Central memory CD8-positive, alpha-beta T cell (primary cell): Measurements from ENCODE around the gene WDR6.

Source experiments
- ATAC-seq: fragments of 150-1000 bp; cut with Tn5 transposase; replicated peaks from 2 replicates; pipeline ENCODE4 v1.10.0; 2022; ENCODE audit warnings: mild to moderate bottlenecking, moderate FRiP score, moderate number of reproducible peaks; ENCODE audit not compliant: poor library complexity, severe bottlenecking; ENCODE audit errors: extremely low read depth
- DNase-seq, 2 donors: peaks; one replicate each; pipeline ENCODE4 v3.0.0; 2021; ENCODE audit warnings: low spot score in 2 of 2
- H3K27ac Mint-ChIP-seq: one replicate; pipeline ENCODE4 v1.8.0; 2022; ENCODE audit warnings: low read depth, mild to moderate bottlenecking, moderate library complexity, mixed read lengths
- H3K27me3 Mint-ChIP-seq: one replicate; pipeline ENCODE4 v1.8.0; 2022; ENCODE audit warnings: mixed read lengths
- H3K36me3 Mint-ChIP-seq: one replicate; pipeline ENCODE4 v1.8.0; 2022; ENCODE audit warnings: mild to moderate bottlenecking, moderate library complexity, mixed read lengths; ENCODE audit not compliant: insufficient read depth
- H3K4me1 Mint-ChIP-seq: one replicate; pipeline ENCODE4 v1.8.0; 2022; ENCODE audit warnings: mixed read lengths
- H3K4me3 Mint-ChIP-seq: one replicate; pipeline ENCODE4 v1.8.0; 2022; ENCODE audit warnings: mild to moderate bottlenecking, moderate library complexity, mixed read lengths
- H3K9me3 Mint-ChIP-seq: one replicate; pipeline ENCODE4 v1.8.0; 2022; ENCODE audit warnings: mixed read lengths

WDR6 gene

DNA sequence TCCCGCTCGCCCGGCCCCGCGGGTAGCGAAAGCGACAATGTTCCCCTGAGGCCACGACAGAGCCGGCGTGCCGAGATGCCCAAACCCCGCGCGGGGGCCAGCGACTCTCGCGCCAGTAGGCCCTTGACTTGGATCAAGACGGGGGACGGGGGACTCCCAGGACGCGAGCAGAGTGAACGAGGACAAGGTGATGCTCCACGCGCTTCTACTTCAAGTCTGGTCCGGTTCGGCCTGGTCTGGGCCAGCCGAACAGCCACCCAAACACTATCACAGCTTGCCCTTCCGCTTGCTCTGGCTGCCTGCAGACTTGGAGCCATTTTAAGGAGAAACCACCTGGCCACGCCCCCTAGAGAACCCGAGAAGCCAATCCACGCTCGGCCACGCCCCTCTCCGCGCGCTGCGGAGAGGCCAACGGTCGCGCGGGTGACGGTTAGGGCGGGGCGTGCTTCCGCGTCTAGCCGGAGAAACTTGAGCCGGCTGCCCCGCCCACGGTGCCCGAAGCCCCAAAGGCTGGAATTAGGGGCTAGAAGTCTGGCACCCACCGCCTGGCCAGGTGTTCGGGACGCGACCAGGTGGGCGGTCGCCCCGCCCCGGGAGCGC, 14.1 kb downstream of the WDR6 start:
- peaks cover 35% of the 10 kb centered on the region for H3K4me1 Mint-ChIP-seq
- peak; percentile 95 to 97 for DNase-seq
- peak overlapping the region; percentile 96 for H3K27ac Mint-ChIP-seq
- H3K36me3 Mint-ChIP-seq = peaks cover 45% of the 10 kb centered on the region
- H3K4me3 Mint-ChIP-seq = peak overlapping the region; percentile 98
- ATAC-seq = peak; percentile 78
- no peaks in the 10 kb centered on the region for H3K9me3 Mint-ChIP-seq
- no peaks in the 10 kb centered on the region for H3K27me3 Mint-ChIP-seq

DNA sequence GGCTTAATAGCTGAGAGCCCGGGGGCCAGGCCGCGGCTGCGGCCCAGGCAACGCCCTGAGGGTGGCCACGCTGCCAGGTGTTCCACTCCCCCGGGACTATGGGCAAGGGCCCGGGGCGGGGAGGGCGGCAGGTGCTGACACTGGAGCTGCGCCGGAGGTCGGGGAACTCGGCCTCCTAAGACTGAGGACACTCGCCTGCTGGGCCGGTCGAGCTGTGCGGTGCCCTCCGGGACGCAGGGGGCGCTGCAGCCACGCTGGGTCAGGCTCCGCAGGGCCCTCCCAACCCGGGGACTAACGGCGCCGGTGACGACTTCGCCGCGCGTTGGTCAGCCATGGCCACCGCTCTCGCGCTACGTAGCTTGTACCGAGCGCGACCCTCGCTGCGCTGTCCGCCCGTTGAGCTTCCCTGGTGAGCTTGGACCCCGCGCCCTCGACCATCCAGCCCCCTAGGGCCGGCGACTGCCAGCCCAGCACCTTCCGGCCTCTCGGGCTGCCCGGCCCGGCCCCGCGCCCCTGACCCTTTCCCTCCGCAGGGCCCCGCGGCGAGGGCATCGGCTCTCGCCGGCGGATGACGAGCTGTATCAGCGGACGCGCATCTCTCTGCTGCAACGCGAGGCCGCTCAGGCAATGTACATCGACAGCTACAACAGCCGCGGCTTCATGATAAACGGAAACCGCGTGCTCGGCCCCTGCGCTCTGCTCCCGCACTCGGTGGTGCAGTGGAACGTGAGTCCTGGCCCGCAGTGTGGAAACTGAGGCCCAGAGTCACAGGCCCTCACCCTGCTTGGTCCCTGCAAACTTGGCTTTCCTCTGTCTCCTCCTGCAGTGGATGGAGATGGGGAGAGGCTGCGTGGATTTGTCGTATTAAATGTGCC, 14.9 kb downstream of the WDR6 start, which contains the start of gene NDUFAF3:
Gene NDUFAF3 (plus strand): TSS at position 309 of the 875 bp plus-strand sequence. CDS start 24 bp downstream, at position 333.
- Mint-ChIP-seq H3K27ac (peak within 1 kb of the TSS; percentile 96), H3K36me3 (peaks cover 40% of the 10 kb centered on the region), H3K9me3 (no peaks in the 10 kb centered on the region), H3K4me3 (peak within 1 kb of the TSS; percentile 98), H3K27me3 (no peaks in the 10 kb centered on the region), H3K4me1 (peaks cover 35% of the 10 kb centered on the region)
- ATAC-seq (peak; percentile 84), DNase-seq (peak; percentile 89 to 92)

- Mint-ChIP-seq H3K4me1 (peaks cover 35% of the 10 kb centered on the region), H3K27me3 (no peaks in the 10 kb centered on the region), H3K4me3 (peak overlapping the region; percentile 98), H3K27ac (peak overlapping the region; percentile 96), H3K36me3 (peaks cover 39% of the 10 kb centered on the region), H3K9me3 (no peaks in the 10 kb centered on the region)
- ATAC-seq (no peak), DNase-seq (no peak)
These were observed 15.5 kb downstream of the WDR6 start for GRCh38 chr3:49022688-49023171.

- H3K27me3 Mint-ChIP-seq = no peaks in the 10 kb centered on the region
- no peak overlapping the region for H3K27ac Mint-ChIP-seq
- no peak for ATAC-seq
- H3K4me1 Mint-ChIP-seq = peaks cover 39% of the 10 kb centered on the region
- H3K36me3 Mint-ChIP-seq = peaks cover 41% of the 10 kb centered on the region
- H3K9me3 Mint-ChIP-seq = no peaks in the 10 kb centered on the region
- H3K4me3 Mint-ChIP-seq = peak overlapping the region; percentile 98
- no peak for DNase-seq
These were observed 16.6 kb downstream of the WDR6 start for GRCh38 chr3:49023775-49024174.

GRCh38 chr3:49024449-49024848, 17.3 kb downstream of the WDR6 start:
- DNase-seq (no peak), ATAC-seq (no peak)
- Mint-ChIP-seq H3K9me3 (no peaks in the 10 kb centered on the region), H3K27me3 (no peaks in the 10 kb centered on the region), H3K36me3 (peaks cover 47% of the 10 kb centered on the region), H3K4me3 (no peak overlapping the region), H3K4me1 (peaks cover 44% of the 10 kb centered on the region), H3K27ac (no peak overlapping the region)

DNA sequence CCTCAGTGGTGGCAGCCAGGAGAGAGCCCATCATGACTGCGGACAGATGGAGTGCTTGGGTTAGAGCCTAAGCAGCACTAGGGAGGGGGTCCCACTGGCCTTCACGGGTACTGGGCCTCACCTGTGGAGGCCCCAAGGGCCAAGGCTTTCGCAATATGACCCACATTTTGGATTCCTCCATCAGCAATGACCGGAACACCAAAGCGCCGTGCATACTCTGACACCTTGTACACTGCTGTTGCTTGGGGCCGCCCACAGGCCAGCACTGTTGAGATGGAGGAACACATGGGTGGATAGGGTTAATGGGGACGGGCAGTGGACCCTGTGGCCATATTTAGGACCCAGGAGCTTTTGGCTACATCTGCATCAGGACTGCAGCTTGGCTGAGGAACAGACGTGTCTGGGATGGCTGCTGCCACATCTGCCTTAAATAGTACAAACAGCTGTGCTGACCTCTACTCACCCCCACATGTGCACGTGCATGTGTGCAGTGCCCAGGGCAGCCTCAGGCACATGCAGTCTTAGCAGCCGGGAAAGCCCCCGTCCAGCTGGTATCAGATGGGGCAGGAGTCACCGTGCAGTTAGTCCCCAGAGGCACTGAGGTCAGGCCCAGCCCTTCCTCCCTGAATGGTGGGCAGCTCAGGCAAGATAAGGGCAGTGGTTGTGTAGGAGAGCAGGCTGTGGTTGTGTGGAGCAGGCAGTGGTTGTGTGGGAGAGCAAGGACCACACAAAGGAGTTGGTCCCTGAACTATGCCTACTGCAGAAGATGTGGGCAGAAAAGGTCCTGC, 18.0 kb downstream of the WDR6 start:
- Mint-ChIP-seq H3K27ac (no peak overlapping the region), H3K27me3 (no peaks in the 10 kb centered on the region), H3K4me3 (no peak overlapping the region), H3K4me1 (peaks cover 44% of the 10 kb centered on the region), H3K9me3 (no peaks in the 10 kb centered on the region), H3K36me3 (peaks cover 50% of the 10 kb centered on the region)
- DNase-seq = no peak
- ATAC-seq = no peak

DNA sequence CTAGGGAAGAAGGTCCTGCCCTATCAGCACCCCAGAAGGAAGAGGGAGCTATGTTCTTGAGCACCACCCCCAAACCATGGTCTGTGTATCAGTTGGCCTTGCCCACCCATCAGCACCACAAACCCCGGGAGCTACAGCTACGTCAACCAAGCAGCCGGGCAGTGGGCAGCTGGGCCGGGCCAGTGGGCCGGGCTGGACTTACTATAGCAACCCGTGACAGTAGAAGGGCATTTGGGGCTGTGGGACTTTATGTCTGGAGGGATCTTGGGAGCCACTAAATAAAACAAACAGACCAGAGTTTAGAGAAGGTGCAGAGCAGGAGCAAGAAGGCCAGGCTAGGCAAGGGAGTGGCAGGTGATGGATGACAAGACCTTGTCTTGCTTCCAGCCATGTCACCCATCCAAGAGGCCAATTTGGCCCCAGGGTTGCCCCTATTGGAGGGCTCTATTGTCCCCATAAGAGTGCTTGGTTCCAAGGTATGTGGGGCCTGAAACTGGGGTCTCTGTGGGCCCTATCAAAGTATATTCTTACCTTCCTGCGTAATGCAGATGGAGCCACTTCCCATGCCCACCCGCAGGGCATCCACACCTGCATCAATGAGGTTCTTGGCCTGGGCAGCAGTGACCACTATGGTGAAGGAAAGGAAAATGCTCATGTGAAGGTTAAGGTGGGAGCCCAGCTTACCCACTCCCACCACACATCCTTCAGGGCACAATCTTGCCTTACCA, 18.8 kb downstream of the WDR6 start:
- DNase-seq = no peak
- Mint-ChIP-seq H3K4me3 (no peak overlapping the region), H3K9me3 (no peaks in the 10 kb centered on the region), H3K27ac (no peak overlapping the region), H3K36me3 (peaks cover 53% of the 10 kb centered on the region), H3K27me3 (no peaks in the 10 kb centered on the region), H3K4me1 (peaks cover 39% of the 10 kb centered on the region)
- ATAC-seq = no peak

DNA sequence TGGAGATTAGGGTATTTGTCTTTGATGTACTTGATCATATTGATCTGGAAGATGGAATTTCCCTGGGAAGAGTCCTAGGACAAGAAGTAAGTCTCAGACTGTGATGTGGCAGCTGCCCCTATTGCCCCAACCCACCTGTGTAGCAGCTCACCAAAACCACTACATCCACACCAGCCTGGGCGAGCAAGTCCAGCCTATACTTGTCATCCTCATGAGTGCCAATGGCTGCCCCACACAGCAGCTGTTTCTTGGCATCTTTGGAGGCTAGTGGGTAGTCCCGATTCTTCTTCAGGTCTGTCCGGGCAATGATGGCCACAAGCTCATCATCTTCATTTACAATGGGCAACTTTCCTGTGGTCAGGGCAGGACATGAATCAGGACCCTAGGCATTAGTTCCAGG, 19.3 kb downstream of the WDR6 start:
- Mint-ChIP-seq H3K9me3 (no peaks in the 10 kb centered on the region), H3K27ac (no peak overlapping the region), H3K36me3 (peaks cover 51% of the 10 kb centered on the region), H3K4me1 (peaks cover 39% of the 10 kb centered on the region), H3K27me3 (no peaks in the 10 kb centered on the region), H3K4me3 (no peak overlapping the region)
- no peak for DNase-seq
- no peak for ATAC-seq

DNA sequence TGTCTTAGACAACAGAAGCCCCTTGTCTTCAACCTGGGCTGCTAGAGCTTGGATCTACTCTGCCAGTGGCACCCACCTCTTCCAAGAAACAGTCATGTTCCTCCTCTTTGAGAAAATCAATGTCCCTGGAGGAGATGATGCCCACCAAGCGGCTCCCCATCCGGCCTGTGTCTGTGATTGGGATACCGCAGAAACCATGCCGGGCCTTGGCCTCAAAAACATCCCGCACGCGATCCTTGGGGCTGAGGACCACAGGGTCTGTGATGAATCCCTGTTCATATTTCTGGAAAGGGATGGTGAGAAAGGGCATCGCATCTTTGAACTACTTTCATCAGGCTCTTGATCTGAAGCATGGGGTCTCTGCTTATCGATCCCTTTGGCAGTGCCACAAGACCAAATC, 20.4 kb downstream of the WDR6 start:
- peaks cover 34% of the 10 kb centered on the region for H3K4me1 Mint-ChIP-seq
- peaks cover 56% of the 10 kb centered on the region for H3K36me3 Mint-ChIP-seq
- no peak overlapping the region for H3K4me3 Mint-ChIP-seq
- H3K27ac Mint-ChIP-seq = peak overlapping the region; percentile 97
- DNase-seq = no peak
- H3K9me3 Mint-ChIP-seq = no peaks in the 10 kb centered on the region
- H3K27me3 Mint-ChIP-seq = no peaks in the 10 kb centered on the region
- ATAC-seq = no peak

- peak overlapping the region; percentile 97 for H3K27ac Mint-ChIP-seq
- no peaks in the 10 kb centered on the region for H3K27me3 Mint-ChIP-seq
- ATAC-seq = no peak
- DNase-seq = no peak
- peaks cover 28% of the 10 kb centered on the region for H3K4me1 Mint-ChIP-seq
- no peaks in the 10 kb centered on the region for H3K9me3 Mint-ChIP-seq
- peak overlapping the region; percentile 87 for H3K4me3 Mint-ChIP-seq
- H3K36me3 Mint-ChIP-seq = peaks cover 55% of the 10 kb centered on the region
These were observed 21.1 kb downstream of the WDR6 start for GRCh38 chr3:49028298-49028672.

GRCh38 chr3:49028673-49029562, 21.7 kb downstream of the WDR6 start, which contains the start of gene IMPDH2:
Gene IMPDH2 (minus strand): TSS chr3:49029398. CDS start chr3:49029350, 48 bp downstream.
- peak; percentile 94 for ATAC-seq
- peak within 1 kb of the TSS; percentile 87 for H3K4me3 Mint-ChIP-seq
- peaks cover 53% of the 10 kb centered on the region for H3K36me3 Mint-ChIP-seq
- H3K27ac Mint-ChIP-seq = peak within 1 kb of the TSS; percentile 97
- peak; percentile 88 to 90 for DNase-seq
- no peaks in the 10 kb centered on the region for H3K27me3 Mint-ChIP-seq
- peaks cover 27% of the 10 kb centered on the region for H3K4me1 Mint-ChIP-seq
- no peaks in the 10 kb centered on the region for H3K9me3 Mint-ChIP-seq
